ENCODE measurements around the gene MYOT. TPM values are rescaled to one million over a fixed set of nuclear protein-coding genes. Genes with fewer than 3 reads are reported as not detected.
"Not testable (repeated sequence)": the region's sequence is repeated elsewhere in the genome, so short reads cannot be mapped to it uniquely, and the experiment has no call there.

Gene MYOT
- total RNA-seq, 1 donor from 2014 or later, result not detected

DNA sequence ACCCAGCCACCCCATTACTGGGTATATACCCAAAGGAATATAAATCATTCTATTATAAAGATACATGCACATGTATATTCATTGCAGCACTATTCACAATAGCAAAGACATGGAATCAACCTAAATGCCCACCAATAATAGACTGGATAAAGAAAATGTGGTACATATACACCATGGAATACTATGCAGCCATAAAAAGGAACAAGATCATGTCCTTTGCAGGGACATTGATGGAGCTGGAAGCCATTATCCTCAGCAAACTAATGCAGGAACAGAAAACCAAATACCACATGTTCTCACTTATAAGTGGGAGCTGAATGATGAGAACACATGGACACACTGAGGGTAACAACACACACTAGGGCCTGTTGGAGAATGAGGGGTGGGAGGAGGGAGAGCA, 14.5 kb upstream of the MYOT start:
- not testable (repeated sequence) for DNase-seq (ENCODE audit: extremely low read depth, low read depth, low spot score)

GRCh38 chr5:137856201-137856600, 11.5 kb upstream of the MYOT start:
- DNase-seq (ENCODE audit: extremely low read depth, low read depth, low spot score), result no peak

DNA sequence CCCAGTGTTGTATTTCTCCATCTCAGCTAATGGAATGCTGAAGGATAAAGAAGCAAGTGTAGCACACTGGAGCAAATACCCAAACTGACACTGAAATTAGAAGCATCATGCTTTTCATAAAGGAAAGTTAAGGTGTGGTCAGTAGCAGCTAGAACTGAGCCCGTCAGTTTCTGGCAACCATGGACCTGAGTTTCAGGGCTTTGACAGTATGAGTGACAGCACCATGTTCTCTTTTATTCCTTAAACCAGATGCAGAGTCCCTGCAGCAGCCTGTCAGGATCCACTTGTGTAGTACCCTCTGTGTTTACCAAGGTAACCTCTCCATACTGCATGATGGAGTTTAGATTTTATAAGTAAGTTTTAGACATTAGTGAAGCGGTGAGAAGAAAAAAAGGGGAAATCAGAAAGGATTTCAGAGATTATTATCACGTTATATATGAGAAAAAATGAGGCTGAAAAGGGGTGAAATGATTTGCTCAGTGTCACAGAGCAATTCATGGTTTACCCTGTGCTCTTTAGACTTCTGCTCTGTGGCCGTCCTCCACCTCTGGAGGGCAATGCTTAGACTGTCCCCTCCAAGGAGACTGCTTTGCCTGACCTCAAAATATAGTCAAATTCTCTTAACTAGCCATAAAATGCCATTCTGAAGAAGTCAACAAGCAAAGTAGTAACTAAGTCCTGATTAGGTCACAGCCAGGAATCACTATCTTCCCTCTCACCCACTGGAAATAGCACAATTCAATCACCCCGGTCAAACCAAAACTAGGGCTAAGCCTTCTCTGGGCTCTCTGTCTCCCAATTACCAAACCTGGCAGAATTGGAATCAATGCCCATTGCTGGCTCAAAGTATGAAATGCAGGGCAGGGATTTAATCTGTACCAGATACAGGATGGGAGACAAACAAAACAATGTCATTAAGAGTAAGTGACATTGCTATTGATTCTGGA, 10.5 kb upstream of the MYOT start:
- no peak for DNase-seq (ENCODE audit: extremely low read depth, low read depth, low spot score)

GRCh38 chr5:137858223-137858916, 9.3 kb upstream of the MYOT start:
- no peak for DNase-seq (ENCODE audit: extremely low read depth, low read depth, low spot score)

GRCh38 chr5:137858954-137859353, 8.7 kb upstream of the MYOT start:
- DNase-seq (ENCODE audit: extremely low read depth, low read depth, low spot score), result no peak

GRCh38 chr5:137862251-137862650, 5.4 kb upstream of the MYOT start:
- no peak for DNase-seq (ENCODE audit: extremely low read depth, low read depth, low spot score)

GRCh38 chr5:137863653-137864052, 4.0 kb upstream of the MYOT start:
- DNase-seq (ENCODE audit: extremely low read depth, low read depth, low spot score), result not testable (repeated sequence)

DNA sequence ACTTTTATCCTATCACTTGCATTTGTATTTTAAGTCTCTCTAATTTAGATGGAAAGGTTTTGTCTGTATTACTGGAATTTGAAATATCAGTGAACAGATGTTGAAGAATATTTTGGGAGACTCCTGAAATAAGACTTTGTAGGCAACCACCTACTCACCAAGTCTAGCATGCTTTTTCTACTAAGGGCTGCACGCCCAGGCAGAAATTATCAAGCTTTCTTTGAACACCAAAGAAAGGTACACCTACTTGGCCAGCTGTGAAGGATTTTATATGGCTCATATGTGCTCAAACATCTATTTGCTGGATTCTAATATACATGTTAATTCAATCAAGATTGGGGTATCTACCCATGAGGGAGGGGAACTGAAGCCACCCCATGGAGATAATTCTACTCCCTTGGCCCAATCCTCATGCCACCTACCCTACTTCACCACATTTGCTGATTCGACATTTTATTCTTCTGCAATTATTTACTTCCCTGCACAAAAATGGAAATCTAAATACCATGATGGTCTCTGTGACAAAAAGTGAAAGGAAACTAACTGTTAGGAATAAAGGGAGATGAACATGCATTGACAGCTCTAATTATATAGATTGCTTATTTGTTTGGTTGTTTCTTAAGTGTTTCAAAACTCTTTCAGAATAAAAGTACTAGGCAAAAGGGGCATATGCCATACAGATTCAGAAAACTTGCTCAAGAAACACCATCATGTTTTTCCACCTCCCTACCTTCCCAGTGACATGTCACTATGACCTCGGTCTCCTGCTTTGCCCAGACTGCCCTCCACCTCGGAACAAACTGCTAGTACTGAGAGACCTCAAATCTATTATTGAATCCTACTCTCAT, 895 bp upstream of the MYOT start:
- no peak for DNase-seq (ENCODE audit: extremely low read depth, low read depth, low spot score)

DNA sequence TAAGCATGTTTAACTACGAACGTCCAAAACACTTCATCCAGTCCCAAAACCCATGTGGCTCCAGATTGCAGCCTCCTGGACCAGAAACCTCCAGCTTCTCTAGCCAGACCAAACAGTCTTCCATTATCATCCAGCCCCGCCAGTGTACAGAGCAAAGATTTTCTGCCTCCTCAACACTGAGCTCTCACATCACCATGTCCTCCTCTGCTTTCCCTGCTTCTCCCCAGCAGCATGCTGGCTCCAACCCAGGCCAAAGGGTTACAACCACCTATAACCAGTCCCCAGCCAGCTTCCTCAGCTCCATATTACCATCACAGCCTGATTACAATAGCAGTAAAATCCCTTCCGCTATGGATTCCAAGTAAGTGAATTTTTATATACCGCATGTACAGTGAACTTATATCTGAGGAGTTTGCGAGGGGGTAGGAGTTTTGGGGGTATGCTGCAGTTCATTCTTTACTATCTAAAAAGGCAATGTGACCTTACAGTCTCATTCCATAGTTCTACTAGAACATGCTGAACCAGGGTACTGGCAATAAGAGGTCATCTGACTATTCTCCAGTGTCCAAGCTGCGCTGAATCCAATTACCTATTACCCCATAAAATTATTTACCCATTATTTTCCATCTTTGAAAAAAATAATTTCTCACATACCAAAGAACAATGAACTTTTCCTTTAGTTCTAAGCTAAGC, 3.1 kb downstream of the MYOT start:
- DNase-seq (ENCODE audit: extremely low read depth, low read depth, low spot score), result no peak

- no peak for DNase-seq (ENCODE audit: extremely low read depth, low read depth, low spot score)
Measured at GRCh38 chr5:137871571-137871970, 3.9 kb downstream of the MYOT start.

DNA sequence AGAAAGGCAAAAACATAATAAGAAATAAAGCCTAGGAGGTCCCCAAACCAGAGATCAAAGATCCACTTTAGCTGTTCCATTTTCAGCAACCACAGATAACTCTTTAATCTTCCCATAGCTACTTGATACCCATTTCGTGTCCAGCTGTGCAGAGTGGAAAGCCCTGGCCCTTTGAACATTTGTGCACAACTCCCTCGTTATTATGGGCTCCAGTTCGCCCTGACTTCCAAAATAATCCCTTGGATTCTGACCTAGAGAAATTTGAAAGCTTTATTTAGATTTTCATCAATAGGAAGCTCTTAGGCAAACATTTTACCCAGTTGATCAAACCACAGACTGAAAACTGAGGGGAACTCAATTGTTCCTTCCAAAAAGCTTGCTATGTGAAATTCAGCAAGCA, 4.8 kb downstream of the MYOT start:
- DNase-seq (ENCODE audit: extremely low read depth, low read depth, low spot score), result no peak

DNA sequence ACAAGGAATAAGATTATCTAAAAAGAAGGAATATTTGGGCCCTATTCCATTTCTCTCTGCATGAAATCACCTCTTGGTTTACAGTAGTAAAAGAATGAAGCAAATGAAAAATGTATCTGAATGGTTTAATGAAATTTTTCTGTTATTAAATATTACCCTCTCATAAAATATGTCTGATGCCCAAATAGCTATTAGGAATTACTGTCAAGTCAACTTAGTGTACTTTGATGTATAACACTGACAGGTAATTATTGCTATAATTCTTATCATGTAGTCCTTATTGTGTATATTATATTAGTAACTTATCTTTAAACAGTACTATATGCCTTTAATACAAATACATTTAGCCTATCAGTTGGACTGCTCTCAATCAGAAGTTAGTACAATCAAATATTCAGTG, 8.4 kb downstream of the MYOT start:
- DNase-seq (ENCODE audit: extremely low read depth, low read depth, low spot score), result no peak

DNA sequence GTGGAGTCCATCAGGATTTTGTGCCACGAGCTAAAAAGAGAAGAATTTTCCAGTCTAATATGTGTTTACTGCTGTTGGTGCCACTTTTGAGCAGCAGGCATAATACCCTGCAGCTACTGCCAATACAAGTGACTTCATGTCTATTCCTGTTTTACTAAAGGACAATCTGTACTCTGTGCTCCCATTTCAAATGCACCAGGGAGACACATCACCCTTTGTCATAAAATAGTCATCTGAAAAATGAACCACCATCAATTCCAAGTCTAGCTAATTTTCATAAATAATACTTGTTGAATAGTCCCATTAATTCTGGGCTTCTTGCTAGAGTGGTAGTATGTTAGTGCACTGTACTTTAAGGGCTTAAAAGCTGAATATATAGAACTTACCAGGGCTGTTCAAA, 12.7 kb downstream of the MYOT start:
- no peak for DNase-seq (ENCODE audit: extremely low read depth, low read depth, low spot score)

DNA sequence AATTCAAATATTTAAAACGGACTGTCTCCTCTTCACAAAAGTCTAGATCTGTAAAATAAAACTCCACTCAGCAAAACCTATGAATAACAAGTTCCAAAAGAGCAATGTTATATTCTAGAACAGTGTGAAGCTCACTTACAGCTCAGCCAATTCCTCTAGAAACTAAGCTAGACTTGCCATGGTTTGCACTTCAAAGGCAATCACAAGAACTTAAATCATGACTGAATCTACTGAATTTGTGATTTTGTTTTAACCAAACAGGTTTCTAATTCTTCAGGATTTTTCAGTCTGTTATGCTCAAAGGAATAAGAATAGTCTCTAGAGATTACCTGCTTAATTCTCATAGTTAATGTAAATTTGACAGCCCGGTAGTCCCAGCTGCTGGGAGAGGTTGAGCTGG, 20.2 kb downstream of the MYOT start:
- DNase-seq (ENCODE audit: extremely low read depth, low read depth, low spot score), result no peak

- DNase-seq (ENCODE audit: extremely low read depth, low read depth, low spot score), result no peak
Measured at GRCh38 chr5:137888466-137888862, 20.8 kb downstream of the MYOT start.

DNA sequence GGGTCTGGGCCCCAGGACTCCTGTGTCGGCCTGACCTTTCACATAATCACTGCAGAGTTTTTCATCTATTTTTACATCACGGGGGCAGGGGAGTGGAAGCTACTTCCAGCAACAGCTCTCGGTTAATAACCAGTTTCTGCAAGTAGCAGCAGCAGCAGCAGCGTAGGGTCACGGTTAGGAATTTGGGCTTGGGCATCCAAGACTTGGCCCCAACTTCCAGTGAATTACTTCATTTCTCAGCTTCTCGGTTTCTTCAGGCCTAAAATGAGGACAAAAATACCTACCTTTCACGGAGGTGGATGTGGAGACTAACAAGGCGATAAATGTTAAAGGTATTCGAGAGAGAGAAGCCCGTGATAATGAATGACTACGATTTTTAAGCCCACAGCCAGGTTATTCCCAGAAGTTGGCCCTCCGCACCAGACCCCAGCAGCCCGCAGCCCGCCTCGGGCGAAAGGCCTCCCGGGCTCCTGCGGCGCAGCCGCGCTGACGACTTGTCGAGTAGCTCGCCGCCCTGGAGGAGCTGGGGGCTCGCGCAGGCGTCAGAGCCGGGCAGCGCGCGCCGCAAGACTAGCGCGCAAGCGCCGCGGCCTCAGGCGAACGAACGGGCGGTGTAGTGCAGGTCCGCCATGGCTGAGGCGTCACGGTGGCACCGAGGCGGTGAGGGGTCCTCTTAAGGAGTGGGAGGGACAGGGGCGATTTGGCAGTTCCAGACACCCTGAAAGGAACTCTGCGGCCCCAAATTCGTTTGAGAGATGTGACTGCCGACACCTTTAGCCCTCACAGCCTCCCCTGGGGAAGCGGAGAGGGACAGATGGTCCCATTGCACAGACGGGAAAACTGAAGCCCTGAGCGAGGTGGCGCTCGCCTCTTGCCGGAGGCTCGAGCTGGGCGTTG, 21.5 kb downstream of the MYOT start, which contains the start of gene PKD2L2:
Gene PKD2L2, plus strand, starts transcription at position 595 of the 897 bp plus-strand sequence. Its CDS starts 35 bp downstream, at position 630.
- no peak for DNase-seq (ENCODE audit: extremely low read depth, low read depth, low spot score)

GRCh38 chr5:137890845-137891244, 23.2 kb downstream of the MYOT start:
- no peak for DNase-seq (ENCODE audit: extremely low read depth, low read depth, low spot score)

DNA sequence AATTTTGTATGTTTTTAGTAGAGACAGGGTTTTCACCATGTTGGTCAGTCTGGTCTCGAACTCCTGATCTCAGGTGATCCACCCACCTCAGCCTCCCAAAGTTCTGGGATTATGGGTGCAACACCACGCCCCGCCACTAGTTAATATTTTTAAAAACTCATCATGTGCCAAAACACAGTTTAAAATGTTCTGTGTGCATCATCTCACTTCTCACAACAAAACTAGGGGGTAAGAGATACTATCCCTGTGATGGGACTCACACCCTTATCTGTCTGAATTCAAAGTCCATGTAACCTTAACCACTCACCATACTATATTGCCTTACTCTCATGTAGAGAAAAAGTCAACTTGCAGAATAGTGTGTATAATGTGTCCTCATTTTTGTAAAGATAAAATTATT, 24.2 kb downstream of the MYOT start:
- DNase-seq (ENCODE audit: extremely low read depth, low read depth, low spot score), result no peak

GRCh38 chr5:137894586-137894985, 26.9 kb downstream of the MYOT start:
- no peak for DNase-seq (ENCODE audit: extremely low read depth, low read depth, low spot score)
